H1 (cell line): ENCODE results near the gene INPP4B. TPM values are rescaled to one million over a fixed set of nuclear protein-coding genes. Genes with fewer than 3 reads are reported as not detected.

Experiments used
- CTCF ChIA-PET: fragments of 300-600 bp; sonication (Branson Sonifier 250); formaldehyde crosslinking; loops from one replicate; lab custom pipeline; 2021; ENCODE audit not compliant: partially characterized antibody; lab: Charles Lee
- POLR2A ChIA-PET: fragments of 300-600 bp; sonication (Branson Sonifier 250); formaldehyde crosslinking; loops from one replicate; lab custom pipeline; 2021; ENCODE audit warnings: inconsistent platforms; ENCODE audit not compliant: partially characterized antibody; lab: Charles Lee
- DNase-seq, 2 experiments: peaks; one replicate each; pipeline versions ENCODE4 v3.0.0 to v3.0.0-alpha.2; 2010 to 2022; ENCODE audit warnings: low spot score in 2 of 2, low read depth in 1 of 2, mixed read lengths in 1 of 2
- FAIRE-seq: peaks from 2 replicates; lab custom pipeline; 2011; peaks lifted over from hg19 to GRCh38; lab: Jason Lieb, UNC
- H2AFZ ChIP-seq: 2 replicates; pipeline ENCODE4 v1.8.1; 2012; ENCODE audit warnings: low read length, inconsistent platforms
- H2AK5ac ChIP-seq: 2 replicates; pipeline ENCODE4 v1.6.1; 2013; ENCODE audit warnings: low read depth, low read length
- H2BK120ac ChIP-seq: replicated peaks from 2 replicates; pipeline ENCODE3; 2013; ENCODE audit warnings: low read depth, low read length, inconsistent platforms
- H2BK12ac ChIP-seq: 2 replicates; pipeline ENCODE4 v1.6.1; 2013; ENCODE audit warnings: low read depth, low read length
- H2BK15ac ChIP-seq: 2 replicates; pipeline ENCODE4 v1.6.1; 2013; ENCODE audit warnings: low read length
- H2BK20ac ChIP-seq: 2 replicates; pipeline ENCODE4 v1.6.1; 2013; ENCODE audit warnings: low read length
- H2BK5ac ChIP-seq: 2 replicates; pipeline ENCODE4 v1.6.1; 2013; ENCODE audit warnings: low read depth, low read length
- H3K14ac ChIP-seq: 2 replicates; pipeline ENCODE4 v1.6.1; 2013; ENCODE audit warnings: inconsistent platforms; ENCODE audit not compliant: insufficient read length
- H3K18ac ChIP-seq: 2 replicates; pipeline ENCODE4 v1.6.1; 2013; ENCODE audit warnings: low read length; ENCODE audit errors: extremely low read depth
- H3K23ac ChIP-seq: 2 replicates; pipeline ENCODE4 v1.6.1; 2013; ENCODE audit warnings: inconsistent platforms; ENCODE audit not compliant: insufficient read length
- H3K23me2 ChIP-seq: 2 replicates; pipeline ENCODE4 v1.6.1; 2013; ENCODE audit warnings: low read depth, low read length
- H3K27ac ChIP-seq: 2 replicates; pipeline ENCODE4 v1.6.1; 2011; ENCODE audit warnings: low read depth, low read length, inconsistent platforms
- H3K27me3 ChIP-seq, 4 experiments: replicated peaks in 1 of 4; 1 replicate in 1 of 4; 2 replicates in 3 of 4; pipeline versions ENCODE4 v1.6.1 to v1.8.1; 2011 to 2013; ENCODE audit warnings: low read length in 3 of 4, mild to moderate bottlenecking in 3 of 4, inconsistent platforms in 2 of 4, mixed read lengths in 2 of 4, moderate library complexity in 1 of 4; ENCODE audit not compliant: control insufficient read depth in 3 of 4, insufficient read depth in 3 of 4; ENCODE audit errors: extremely low read depth in 1 of 4
- H3K36me3 ChIP-seq, 4 experiments: 2 replicates each; pipeline versions ENCODE4 v1.6.1 to v1.8.1; 2011 to 2013; ENCODE audit warnings: mild to moderate bottlenecking in 4 of 4, low read length in 3 of 4, moderate library complexity in 2 of 4, control low read depth in 1 of 4, inconsistent platforms in 1 of 4; ENCODE audit not compliant: insufficient read depth in 4 of 4, control insufficient read depth in 2 of 4
- H3K4ac ChIP-seq: replicated peaks from 2 replicates; pipeline ENCODE3; 2013; ENCODE audit warnings: low read length, low read depth, mixed read lengths, inconsistent platforms; ENCODE audit not compliant: insufficient read length
- H3K4me1 ChIP-seq, 4 experiments: replicated peaks in 1 of 4; 1 replicate in 1 of 4; 2 replicates in 3 of 4; pipeline versions ENCODE4 v1.6.1 to v1.8.1; 2011 to 2013; ENCODE audit warnings: low read length in 3 of 4, inconsistent platforms in 2 of 4, mixed read lengths in 1 of 4; ENCODE audit not compliant: insufficient read depth in 4 of 4, control insufficient read depth in 3 of 4
- H3K4me2 ChIP-seq, 2 experiments: 2 replicates each; pipeline versions ENCODE4 v1.6.1 to v1.8.1; 2011 to 2013; ENCODE audit warnings: low read depth in 2 of 2, low read length in 2 of 2, control low read depth in 1 of 2, inconsistent platforms in 1 of 2, mild to moderate bottlenecking in 1 of 2; ENCODE audit not compliant: insufficient read depth in 1 of 2
- H3K4me3 ChIP-seq, 4 experiments: fragments of 200-600, 300-600 bp in 1 of 4; sonication (generic), shearing (Covaris generic), sonication (Bioruptor Twin) in 1 of 4; 2 replicates each; pipeline versions ENCODE4 v1.5.1 to v1.8.1; 2011 to 2016; ENCODE audit warnings: low read length in 4 of 4, low read depth in 3 of 4, control low read depth in 2 of 4, inconsistent platforms in 2 of 4, mild to moderate bottlenecking in 2 of 4, mixed read lengths in 1 of 4, moderate library complexity in 1 of 4; ENCODE audit not compliant: insufficient read depth in 2 of 4; ENCODE audit errors: extremely low read depth in 1 of 4
- H3K56ac ChIP-seq: replicated peaks from 2 replicates; pipeline ENCODE3; 2013; ENCODE audit warnings: low read depth, mild to moderate bottlenecking, mixed read lengths, low read length, inconsistent platforms; ENCODE audit not compliant: insufficient read length
- H3K79me1 ChIP-seq: 2 replicates; pipeline ENCODE4 v1.6.1; 2013; ENCODE audit warnings: low read depth, low read length, control low read depth
- H3K79me2 ChIP-seq, 2 experiments: 2 replicates each; pipeline versions ENCODE4 v1.6.1 to v1.8.1; 2012 to 2013; ENCODE audit warnings: low read length in 2 of 2, mild to moderate bottlenecking in 2 of 2, inconsistent platforms in 1 of 2; ENCODE audit not compliant: insufficient read depth in 2 of 2, control insufficient read depth in 1 of 2
- H3K9ac ChIP-seq, 4 experiments: replicated peaks in 1 of 4; 1 replicate in 1 of 4; 2 replicates in 3 of 4; pipeline versions ENCODE4 v1.6.1 to v1.8.1; 2011 to 2013; ENCODE audit warnings: low read depth in 3 of 4, low read length in 3 of 4, control low read depth in 2 of 4, mild to moderate bottlenecking in 2 of 4, moderate library complexity in 2 of 4, inconsistent platforms in 1 of 4; ENCODE audit errors: extremely low read depth in 1 of 4
- H3K9me3 ChIP-seq, 2 experiments: 2 replicates each; pipeline versions ENCODE4 v1.6.1 to v1.8.1; 2012 to 2013; ENCODE audit warnings: mild to moderate bottlenecking in 2 of 2, moderate library complexity in 2 of 2, control low read depth in 1 of 2, inconsistent platforms in 1 of 2, low read depth in 1 of 2, low read length in 1 of 2, mixed read lengths in 1 of 2; ENCODE audit not compliant: insufficient read depth in 2 of 2
- H4K20me1 ChIP-seq, 2 experiments: replicated peaks in 1 of 2; 2 replicates each; pipeline versions ENCODE3 to v1.8.1; 2011 to 2013; ENCODE audit warnings: inconsistent platforms in 2 of 2, low read length in 2 of 2, mild to moderate bottlenecking in 1 of 2; ENCODE audit not compliant: insufficient read depth in 2 of 2, control insufficient read depth in 1 of 2
- H4K5ac ChIP-seq: 2 replicates; pipeline ENCODE4 v1.6.1; 2013; ENCODE audit warnings: low read length, low read depth, mixed read lengths, inconsistent platforms; ENCODE audit not compliant: insufficient read length
- H4K8ac ChIP-seq: 2 replicates; pipeline ENCODE4 v1.8.0; 2013; ENCODE audit warnings: mild to moderate bottlenecking, moderate library complexity, low read length, inconsistent platforms; ENCODE audit not compliant: insufficient read depth; ENCODE audit errors: extremely low read depth
- H4K91ac ChIP-seq: replicated peaks from 2 replicates; pipeline ENCODE3; 2013; ENCODE audit warnings: low read length, mixed read lengths, inconsistent platforms; ENCODE audit not compliant: insufficient read length
- BACH1 ChIP-seq: IDR thresholded peaks from 2 replicates; pipeline ENCODE4 v1.6.1; 2012; ENCODE audit warnings: low read length, improper control_type of control experiment
- BRCA1 ChIP-seq: IDR thresholded peaks from 2 replicates; pipeline ENCODE4 v1.6.1; 2012; ENCODE audit warnings: low read depth, low read length, improper control_type of control experiment
- CTBP2 ChIP-seq: IDR thresholded peaks from 2 replicates; pipeline ENCODE4 v1.7.0; 2011; ENCODE audit warnings: borderline replicate concordance, mild to moderate bottlenecking, moderate library complexity, mixed read lengths, low read length; ENCODE audit not compliant: insufficient read depth, insufficient read length
- NANOG ChIP-seq: IDR thresholded peaks from 2 replicates; pipeline ENCODE4 v1.6.1; 2011; ENCODE audit warnings: low read length, low read depth, mild to moderate bottlenecking, inconsistent platforms; ENCODE audit not compliant: insufficient read depth, poor library complexity, severe bottlenecking
- RAD21 ChIP-seq, 2 experiments: IDR thresholded peaks in 1 of 2; conservative IDR thresholded peaks in 1 of 2; 2 replicates each; pipeline ENCODE4 v1.6.1; 2011; ENCODE audit warnings: low read depth in 2 of 2, low read length in 2 of 2, improper control_type of control experiment in 1 of 2, inconsistent platforms in 1 of 2, mild to moderate bottlenecking in 1 of 2, moderate library complexity in 1 of 2
- SP1 ChIP-seq: IDR thresholded peaks from 2 replicates; pipeline ENCODE4 v1.6.1; 2011; ENCODE audit warnings: low read depth, low read length
- TAF1 ChIP-seq: IDR thresholded peaks from 2 replicates; pipeline ENCODE4 v1.6.1; 2011; ENCODE audit warnings: mild to moderate bottlenecking, low read depth, low read length
- WGBS, 2 experiments: shearing (Covaris generic) in 1 of 2; methylation state at CpG; one replicate each; pipeline versions ENCODE4 v1.1.6 to v1.1.7; 2013 to 2015; ENCODE audit warnings: low lambda C conversion rate in 2 of 2, mixed read lengths in 2 of 2, inconsistent platforms in 1 of 2, low coverage in 1 of 2, missing lambda C conversion rate in 1 of 2; ENCODE audit not compliant: insufficient replicate concordance in 2 of 2, insufficient coverage in 1 of 2, insufficient read length in 1 of 2; ENCODE audit errors: extremely low coverage in 1 of 2, missing lambda C conversion rate in 1 of 2; 5-methylcytosine and 5-hydroxymethylcytosine counted together
- polyA plus RNA-seq, 7 experiments: library from polyadenylated mRNA; depleted of rRNA in 3 of 7; stranded (reverse) in 5 of 7; unstranded in 2 of 7; fragments of >200 nt in 5 of 7; fragments of 200-250 nt in 2 of 7; gene quantifications; 1 replicate in 5 of 7; 2 replicates in 1 of 7; 4 replicates in 1 of 7; pipeline versions ENCODE4 v1.2.1 to v1.2.3, GENCODE V29; 2011 to 2013; ENCODE audit warnings: missing spikeins in 2 of 7, mixed read lengths in 2 of 7
- total RNA-seq: library from RNA; stranded (reverse); fragmentation: NEBNext Ultra II Directional; extraction: Animal tissue kit (Norgen Biotek cat#: 25700); gene quantifications from 2 replicates; pipeline ENCODE4 v1.2.1, GENCODE V29; 2021
- TF ChIP-seq, protein P1 (sequence below): IDR thresholded peaks from 2 replicates; pipeline ENCODE4 v1.6.1; 2012; ENCODE audit warnings: low read length, inconsistent platforms

The INPP4B gene
- total and polyA plus RNA-seq, 2 of the 8 experiments (the other 6 are each of a cell fraction or from before 2014, with no cell fraction given), result 0.11 to 0.54 TPM

DNA sequence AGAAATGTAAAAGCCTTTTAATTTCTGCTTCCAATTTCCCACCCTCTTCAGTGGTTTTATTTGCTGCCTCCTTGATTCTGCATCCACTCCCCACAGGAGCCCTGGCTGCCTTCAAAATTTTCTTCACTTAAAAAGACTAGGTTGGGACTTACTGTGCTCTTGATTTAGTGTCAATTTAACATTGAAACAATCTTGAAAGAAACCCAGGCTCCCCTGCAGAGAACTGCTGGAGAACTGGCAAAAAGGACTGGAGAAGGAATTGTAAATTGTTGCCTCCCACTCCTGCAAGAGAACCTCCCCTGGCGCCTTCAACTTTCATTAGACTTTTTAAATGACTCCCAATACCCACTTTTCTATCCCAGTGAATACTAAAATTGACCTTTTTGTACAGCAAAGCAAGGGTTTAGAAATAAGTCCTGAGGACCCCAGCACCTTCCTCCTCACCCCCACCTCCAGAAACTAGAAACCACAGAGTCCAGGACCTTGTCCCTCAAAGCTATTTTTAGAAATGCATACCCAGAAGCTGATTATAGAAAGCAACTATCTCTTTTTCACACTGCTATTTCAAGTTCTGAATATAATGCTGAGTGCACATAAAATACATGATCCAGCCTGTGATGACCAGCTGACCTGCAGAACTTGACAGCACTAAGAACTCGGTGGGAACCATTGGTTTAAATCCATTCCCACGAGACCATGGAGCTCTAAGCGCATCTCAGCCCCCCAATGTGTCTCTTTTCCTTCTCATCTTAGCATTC lies 155.5 kb downstream of the INPP4B start:
- no peak overlapping the region for H3K18ac ChIP-seq
- no peak overlapping the region for H3K4me3 ChIP-seq
- no peak overlapping the region for H3K4me2 ChIP-seq
- no peaks in the 10 kb centered on the region for H4K20me1 ChIP-seq
- H4K8ac ChIP-seq, result no peak overlapping the region
- no peak overlapping the region for H2BK120ac ChIP-seq
- peaks cover 0 to 3% (median 1%) of the 10 kb centered on the region in 4 experiments; a peak in 2 of 7 replicates for H3K4me1 ChIP-seq
- no peak overlapping the region for H2AK5ac ChIP-seq
- TF ChIP-seq, protein P1, sequence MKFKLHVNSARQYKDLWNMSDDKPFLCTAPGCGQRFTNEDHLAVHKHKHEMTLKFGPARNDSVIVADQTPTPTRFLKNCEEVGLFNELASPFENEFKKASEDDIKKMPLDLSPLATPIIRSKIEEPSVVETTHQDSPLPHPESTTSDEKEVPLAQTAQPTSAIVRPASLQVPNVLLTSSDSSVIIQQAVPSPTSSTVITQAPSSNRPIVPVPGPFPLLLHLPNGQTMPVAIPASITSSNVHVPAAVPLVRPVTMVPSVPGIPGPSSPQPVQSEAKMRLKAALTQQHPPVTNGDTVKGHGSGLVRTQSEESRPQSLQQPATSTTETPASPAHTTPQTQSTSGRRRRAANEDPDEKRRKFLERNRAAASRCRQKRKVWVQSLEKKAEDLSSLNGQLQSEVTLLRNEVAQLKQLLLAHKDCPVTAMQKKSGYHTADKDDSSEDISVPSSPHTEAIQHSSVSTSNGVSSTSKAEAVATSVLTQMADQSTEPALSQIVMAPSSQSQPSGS, result no peak
- TF ChIP-seq TAF1, result no peak
- no peak for TF ChIP-seq BACH1
- TF ChIP-seq SP1, result no peak
- TF ChIP-seq RAD21 (IDR thresholded peaks at IDR 0.05 in 1 of 2, conservative IDR thresholded peaks at IDR 0.05 in 1 of 2; ENCODE audit: low read depth in 2 of 2, low read length in 2 of 2), result no peak
- no peak for TF ChIP-seq CTBP2
- no peak for TF ChIP-seq BRCA1
- no peak for TF ChIP-seq NANOG
- H3K27ac ChIP-seq, result no peak overlapping the region
- no peaks in the 10 kb centered on the region for H3K27me3 ChIP-seq
- no peak overlapping the region for H3K9ac ChIP-seq
- H4K5ac ChIP-seq, result no peak overlapping the region
- ChIA-PET POLR2A (no interaction called here), CTCF (interaction anchor here (0.7 to 1.2 kb wide), 3 partner anchors 29 to 286 kb away, joined by 3 to 6 read pairs (median 3); no protein-coding TSS in a partner anchor)
- H3K56ac ChIP-seq, result no peak overlapping the region
- no peaks in the 10 kb centered on the region for H3K79me1 ChIP-seq
- H3K4ac ChIP-seq, result no peak overlapping the region
- H3K9me3 ChIP-seq, result no peaks in the 10 kb centered on the region
- H3K23me2 ChIP-seq, result no peaks in the 10 kb centered on the region
- H3K23ac ChIP-seq, result no peak overlapping the region
- no peak overlapping the region for H2AFZ ChIP-seq
- H2BK20ac ChIP-seq, result no peak overlapping the region
- no peak overlapping the region for H3K14ac ChIP-seq
- DNase-seq (no peak), FAIRE-seq (no peak)
- H3K36me3 ChIP-seq, result no peaks in the 10 kb centered on the region
- no peak overlapping the region for H2BK5ac ChIP-seq
- WGBS, 2 experiments, result 98% methylated on average over 4 of the region's 4 CpGs; no CpG with 5 or more reads in 1 of the 2 experiments
- no peaks in the 10 kb centered on the region for H3K79me2 ChIP-seq
- no peak overlapping the region for H2BK12ac ChIP-seq
- H4K91ac ChIP-seq, result no peak overlapping the region
- H2BK15ac ChIP-seq, result no peak overlapping the region
